Cardiac muscle cell (in vitro differentiated cells and primary cell): Measurements from ENCODE around the gene ITGB3BP. TPM values are rescaled to one million over a fixed set of nuclear protein-coding genes. Genes with fewer than 3 reads are reported as not detected.
A peak's percentile ranks its signal among the peaks of the same experiment; 100 is the strongest.

Source experiments
- DNase-seq, 2 donors: peaks; one replicate each; pipeline versions ENCODE4 v3.0.0 to v3.0.0-alpha.2; 2010 to 2017; ENCODE audit warnings: low read depth in 1 of 2, low spot score in 1 of 2
- H3K27ac ChIP-seq: fragments of 200-600 bp; sonication (generic); 2 replicates; pipeline ENCODE4 v1.5.1; 2016
- H3K27me3 ChIP-seq: fragments of 200-600 bp; sonication (generic); 2 replicates; pipeline ENCODE4 v1.6.0; 2016; ENCODE audit warnings: control low read depth
- H3K36me3 ChIP-seq: fragments of 200-600 bp; sonication (generic); 2 replicates; pipeline ENCODE4 v1.5.1; 2016; ENCODE audit warnings: control low read depth
- H3K4me1 ChIP-seq: fragments of 200-600 bp; sonication (generic); 2 replicates; pipeline ENCODE4 v1.8.1; 2017; ENCODE audit warnings: low read depth, mild to moderate bottlenecking, mixed run types
- H3K4me3 ChIP-seq: fragments of 200-600 bp; sonication (generic); 2 replicates; pipeline ENCODE4 v1.5.1; 2016; ENCODE audit warnings: mild to moderate bottlenecking
- H3K9me3 ChIP-seq: fragments of 200-600 bp; sonication (generic); 2 replicates; pipeline ENCODE4 v1.5.1; 2017; ENCODE audit warnings: low read depth, mild to moderate bottlenecking, control low read depth
- polyA plus RNA-seq: library from polyadenylated mRNA; unstranded; fragments of >200 nt; fragmentation: Nextera tagmentation; extraction: Ambion mirVana; gene quantifications from 2 replicates; pipeline ENCODE4 v1.2.1, GENCODE V29; 2016
- total RNA-seq: library from RNA; depleted of rRNA; stranded (reverse); fragments of >200 nt; gene quantifications from 2 replicates; pipeline ENCODE4 v1.2.3, GENCODE V29; 2016
- TF ChIP-seq, protein P1 (sequence below): IDR thresholded peaks from 2 replicates; pipeline ENCODE4 v1.5.1; 2012; ENCODE audit warnings: low read depth, mild to moderate bottlenecking, low read length

Gene ITGB3BP
- total and polyA plus RNA-seq, 2 experiments from 2014 or later, result 5.1 to 21.0 TPM

DNA sequence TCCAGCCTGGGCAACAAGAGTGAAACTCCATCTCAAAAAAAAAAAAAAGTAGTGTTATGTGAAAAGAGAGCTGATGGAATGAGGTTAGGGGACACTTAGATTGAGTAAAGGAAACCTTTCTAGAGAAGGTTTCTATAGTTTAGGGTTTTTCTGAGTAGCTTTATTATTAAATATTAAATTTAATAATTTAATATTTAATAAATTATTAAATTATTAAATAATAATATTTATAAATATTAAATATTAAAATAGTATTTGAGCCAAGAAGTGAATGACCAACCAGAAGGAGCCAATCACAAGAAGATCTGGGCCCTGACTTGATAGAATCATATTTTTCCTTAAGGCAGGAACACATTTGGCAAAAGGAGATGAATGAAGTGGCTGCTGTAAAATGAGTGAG, 104.9 kb downstream of the ITGB3BP start:
- H3K4me1 ChIP-seq, result no peaks in the 10 kb centered on the region
- H3K36me3 ChIP-seq, result peaks cover under 1% of the 10 kb centered on the region
- no peak overlapping the region for H3K4me3 ChIP-seq
- no peak overlapping the region for H3K27ac ChIP-seq
- TF ChIP-seq, protein P1, sequence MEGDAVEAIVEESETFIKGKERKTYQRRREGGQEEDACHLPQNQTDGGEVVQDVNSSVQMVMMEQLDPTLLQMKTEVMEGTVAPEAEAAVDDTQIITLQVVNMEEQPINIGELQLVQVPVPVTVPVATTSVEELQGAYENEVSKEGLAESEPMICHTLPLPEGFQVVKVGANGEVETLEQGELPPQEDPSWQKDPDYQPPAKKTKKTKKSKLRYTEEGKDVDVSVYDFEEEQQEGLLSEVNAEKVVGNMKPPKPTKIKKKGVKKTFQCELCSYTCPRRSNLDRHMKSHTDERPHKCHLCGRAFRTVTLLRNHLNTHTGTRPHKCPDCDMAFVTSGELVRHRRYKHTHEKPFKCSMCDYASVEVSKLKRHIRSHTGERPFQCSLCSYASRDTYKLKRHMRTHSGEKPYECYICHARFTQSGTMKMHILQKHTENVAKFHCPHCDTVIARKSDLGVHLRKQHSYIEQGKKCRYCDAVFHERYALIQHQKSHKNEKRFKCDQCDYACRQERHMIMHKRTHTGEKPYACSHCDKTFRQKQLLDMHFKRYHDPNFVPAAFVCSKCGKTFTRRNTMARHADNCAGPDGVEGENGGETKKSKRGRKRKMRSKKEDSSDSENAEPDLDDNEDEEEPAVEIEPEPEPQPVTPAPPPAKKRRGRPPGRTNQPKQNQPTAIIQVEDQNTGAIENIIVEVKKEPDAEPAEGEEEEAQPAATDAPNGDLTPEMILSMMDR, result no peak
- no peaks in the 10 kb centered on the region for H3K27me3 ChIP-seq
- no peaks in the 10 kb centered on the region for H3K9me3 ChIP-seq
- no peak for DNase-seq

DNA sequence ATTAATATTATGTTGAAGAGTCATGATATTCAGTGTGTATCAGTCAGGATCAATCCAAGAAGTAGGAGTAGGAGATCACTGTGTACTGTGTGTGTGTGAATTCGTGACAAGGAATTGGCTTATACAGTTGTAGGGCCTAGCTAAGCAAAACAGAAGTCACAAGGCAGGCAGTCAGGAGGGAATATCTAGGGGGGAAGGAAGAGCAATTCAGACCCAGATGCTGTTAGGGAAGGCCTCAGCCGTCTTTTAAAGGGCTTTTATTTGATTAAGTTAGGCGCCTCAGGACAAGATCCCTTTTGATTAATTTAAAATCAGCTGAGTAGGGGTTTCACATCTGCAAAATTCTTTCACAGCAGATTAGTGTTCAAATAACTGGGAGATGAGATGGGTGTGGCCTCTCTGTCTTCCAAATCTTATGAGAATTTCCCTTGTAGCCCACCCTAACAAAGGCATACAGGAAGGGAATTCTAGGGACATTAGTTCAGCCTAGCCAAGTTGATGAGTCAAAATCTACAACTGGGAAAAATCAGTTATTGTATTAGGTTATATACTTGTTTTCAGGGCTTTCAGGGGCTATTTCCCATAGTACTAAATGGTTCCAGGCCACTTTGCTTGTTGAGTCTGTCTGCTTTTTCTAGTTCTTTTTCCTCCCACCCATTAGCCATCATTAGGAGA, 108.2 kb downstream of the ITGB3BP start:
- no peak overlapping the region for H3K27ac ChIP-seq
- peaks cover 4% of the 10 kb centered on the region for H3K36me3 ChIP-seq
- H3K4me3 ChIP-seq, result no peak overlapping the region
- TF ChIP-seq, protein P1, result no peak
- H3K27me3 ChIP-seq, result no peaks in the 10 kb centered on the region
- DNase-seq, result no peak
- H3K4me1 ChIP-seq, result no peaks in the 10 kb centered on the region
- H3K9me3 ChIP-seq, result no peaks in the 10 kb centered on the region

DNA sequence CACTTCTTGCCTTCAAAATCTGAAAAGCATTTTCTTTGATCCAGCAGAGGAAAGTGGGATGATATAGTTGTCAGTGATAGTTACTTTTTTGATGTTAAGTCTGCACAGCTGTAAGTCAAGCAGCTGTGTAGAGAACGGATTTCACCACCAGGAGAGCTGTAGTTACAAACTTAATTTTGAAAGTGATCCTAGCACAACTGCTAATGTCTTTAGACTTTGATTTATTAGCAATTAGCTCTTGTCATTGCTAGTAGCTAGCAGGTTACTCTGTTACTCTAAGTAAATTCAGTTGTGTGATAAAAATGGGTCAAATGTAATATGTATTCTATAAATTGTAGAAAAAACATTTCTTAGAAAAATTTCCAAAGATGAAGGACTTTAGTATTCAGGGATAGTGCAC, 109.6 kb downstream of the ITGB3BP start:
- H3K27me3 ChIP-seq, result no peaks in the 10 kb centered on the region
- no peak overlapping the region for H3K27ac ChIP-seq
- DNase-seq, result no peak
- TF ChIP-seq, protein P1, result no peak
- H3K36me3 ChIP-seq, result peaks cover 4% of the 10 kb centered on the region
- H3K9me3 ChIP-seq, result no peaks in the 10 kb centered on the region
- no peak overlapping the region for H3K4me3 ChIP-seq
- no peaks in the 10 kb centered on the region for H3K4me1 ChIP-seq

DNA sequence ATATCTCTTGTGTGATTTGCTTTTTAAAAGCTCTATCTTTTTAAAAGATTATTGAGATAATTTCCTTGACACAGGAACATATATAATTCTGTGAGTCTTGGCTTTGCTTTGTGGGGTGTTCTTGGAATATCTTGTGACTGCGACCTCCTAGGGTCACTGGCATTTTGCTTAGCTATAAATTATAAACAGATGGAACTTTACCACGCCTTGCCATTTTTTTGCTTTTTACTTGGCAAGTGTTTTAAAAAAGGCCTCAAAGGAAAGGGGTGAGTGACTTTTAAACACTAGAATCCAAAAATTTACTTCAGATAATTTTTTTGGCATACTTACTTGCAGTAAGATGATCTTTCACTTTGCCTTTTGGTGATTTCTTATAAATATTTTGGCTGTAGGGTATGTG, 112.0 kb downstream of the ITGB3BP start:
- Histone ChIP-seq H3K36me3 (peaks cover 4% of the 10 kb centered on the region), H3K9me3 (no peaks in the 10 kb centered on the region), H3K27ac (no peak overlapping the region), H3K27me3 (no peaks in the 10 kb centered on the region), H3K4me1 (no peaks in the 10 kb centered on the region), H3K4me3 (no peak overlapping the region)
- TF ChIP-seq, protein P1, result no peak
- peak in 1 of 2 donors; percentile 6 for DNase-seq

DNA sequence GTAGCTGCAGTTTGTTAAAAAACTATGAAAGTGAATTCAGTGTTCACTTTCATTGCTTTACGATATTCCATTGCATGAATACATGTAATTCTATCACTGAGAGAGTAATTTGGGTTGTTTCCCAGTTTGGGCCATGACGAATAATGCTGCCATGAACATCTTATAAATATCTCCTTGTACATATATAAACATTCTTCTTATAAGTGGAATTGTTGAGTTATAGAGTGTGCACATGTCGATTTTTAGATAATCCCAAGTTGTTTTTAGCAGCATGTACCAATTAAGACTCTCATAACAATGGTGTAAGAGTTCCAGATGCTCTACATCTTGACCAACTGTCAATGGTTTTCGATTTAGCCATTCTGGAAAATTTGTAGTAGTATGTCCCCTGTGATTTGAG, 114.7 kb downstream of the ITGB3BP start:
- TF ChIP-seq, protein P1, result no peak
- Histone ChIP-seq H3K27ac (no peak overlapping the region), H3K27me3 (no peaks in the 10 kb centered on the region), H3K4me1 (no peaks in the 10 kb centered on the region), H3K36me3 (peaks cover 4% of the 10 kb centered on the region), H3K9me3 (no peaks in the 10 kb centered on the region), H3K4me3 (no peak overlapping the region)
- DNase-seq, result no peak
